ENCODE data around the gene TNC. TPM values are rescaled to one million over a fixed set of nuclear protein-coding genes. Genes with fewer than 3 reads are reported as not detected.

The TNC gene
- total and polyA plus RNA-seq, 3 donors from 2014 or later = 3.3 to 44.0 (median 3.5) TPM

GRCh38 chr9:115005322-115005721 lies 112.6 kb downstream of the TNC start:
- Histone ChIP-seq H3K9me3 (no peaks in the 10 kb centered on the region), H3K4me1 (no peaks in the 10 kb centered on the region), H3K27ac (no peak overlapping the region), H3K36me3 (ENCODE audit: low read depth, missing control alignments) (no peaks in the 10 kb centered on the region), H3K27me3 (no peaks in the 10 kb centered on the region), H3K4me3 (no peak overlapping the region)
- DNase-seq = no peak
- TF ChIP-seq POLR2A (IDR thresholded peaks at IDR 0.05) (no peak), CTCF (IDR thresholded peaks at IDR 0.05) (no peak)
- intact Hi-C loops (cut with DNase I; ENCODE audit: low total_unique reads) = no loop called here
- 92% methylated on average over 4 of the region's 4 CpGs for WGBS, 2 donors

GRCh38 chr9:115004545-115004944 lies 113.4 kb downstream of the TNC start:
- H3K4me1 ChIP-seq = no peaks in the 10 kb centered on the region
- H3K36me3 ChIP-seq (ENCODE audit: low read depth, missing control alignments) = no peaks in the 10 kb centered on the region
- TF ChIP-seq CTCF (IDR thresholded peaks at IDR 0.05) = no peak
- no peak for TF ChIP-seq POLR2A (IDR thresholded peaks at IDR 0.05)
- WGBS, 2 donors = 90 to 94% methylated on average over 2 of the region's 2 CpGs
- H3K27me3 ChIP-seq = no peaks in the 10 kb centered on the region
- DNase-seq = no peak
- H3K27ac ChIP-seq = no peak overlapping the region
- H3K4me3 ChIP-seq = no peak overlapping the region
- intact Hi-C loops (cut with DNase I; ENCODE audit: low total_unique reads) = no loop called here
- no peaks in the 10 kb centered on the region for H3K9me3 ChIP-seq

GRCh38 chr9:115002371-115003120 lies 115.4 kb downstream of the TNC start:
- no peak for DNase-seq
- H3K27ac ChIP-seq = no peak overlapping the region
- H3K9me3 ChIP-seq = no peaks in the 10 kb centered on the region
- H3K36me3 ChIP-seq (ENCODE audit: low read depth, missing control alignments) = no peaks in the 10 kb centered on the region
- H3K4me3 ChIP-seq = no peak overlapping the region
- intact Hi-C loops (cut with DNase I; ENCODE audit: low total_unique reads) = no loop called here
- H3K27me3 ChIP-seq = no peaks in the 10 kb centered on the region
- no peak for TF ChIP-seq CTCF (IDR thresholded peaks at IDR 0.05)
- TF ChIP-seq POLR2A (IDR thresholded peaks at IDR 0.05) = no peak
- 64 to 77% methylated on average over 8 of the region's 8 CpGs for WGBS, 2 donors
- no peaks in the 10 kb centered on the region for H3K4me1 ChIP-seq

- no peak for DNase-seq
- no peaks in the 10 kb centered on the region for H3K4me1 ChIP-seq
- WGBS, 2 donors = 58 to 73% methylated on average over 7 of the region's 7 CpGs
- no peaks in the 10 kb centered on the region for H3K36me3 ChIP-seq (ENCODE audit: low read depth, missing control alignments)
- H3K9me3 ChIP-seq = no peaks in the 10 kb centered on the region
- TF ChIP-seq CTCF (IDR thresholded peaks at IDR 0.05) (no peak), POLR2A (IDR thresholded peaks at IDR 0.05) (no peak)
- H3K27me3 ChIP-seq = no peaks in the 10 kb centered on the region
- H3K4me3 ChIP-seq = no peak overlapping the region
- no peak overlapping the region for H3K27ac ChIP-seq
- intact Hi-C loops (cut with DNase I; ENCODE audit: low total_unique reads) = no loop called here
Observed at GRCh38 chr9:115000217-115000639, 117.7 kb downstream of the TNC start.

- no peaks in the 10 kb centered on the region for H3K4me1 ChIP-seq
- intact Hi-C loops (cut with DNase I; ENCODE audit: low total_unique reads) = no loop called here
- 69 to 74% methylated on average over 2 of the region's 2 CpGs for WGBS, 2 donors
- H3K4me3 ChIP-seq = no peak overlapping the region
- H3K27ac ChIP-seq = no peak overlapping the region
- no peaks in the 10 kb centered on the region for H3K36me3 ChIP-seq (ENCODE audit: low read depth, missing control alignments)
- DNase-seq = no peak
- no peaks in the 10 kb centered on the region for H3K9me3 ChIP-seq
- H3K27me3 ChIP-seq = no peaks in the 10 kb centered on the region
- no peak for TF ChIP-seq POLR2A (IDR thresholded peaks at IDR 0.05)
- TF ChIP-seq CTCF (IDR thresholded peaks at IDR 0.05) = no peak
Observed at GRCh38 chr9:114998326-114998725, 119.6 kb downstream of the TNC start.
